HG02943 (cell line): ENCODE results near the gene MRPL21.
"Not testable (repeated sequence)": the region's sequence is repeated elsewhere in the genome, so short reads cannot be mapped to it uniquely, and the experiment has no call there.

Experiments used
- ATAC-seq: cut with Tn5 transposase; IDR thresholded peaks from one replicate; pipeline ENCODE4 v1.9.1; 2021; ENCODE audit warnings: mild to moderate bottlenecking, low read depth, moderate library complexity; ENCODE audit not compliant: unreplicated experiment

MRPL21 gene

DNA sequence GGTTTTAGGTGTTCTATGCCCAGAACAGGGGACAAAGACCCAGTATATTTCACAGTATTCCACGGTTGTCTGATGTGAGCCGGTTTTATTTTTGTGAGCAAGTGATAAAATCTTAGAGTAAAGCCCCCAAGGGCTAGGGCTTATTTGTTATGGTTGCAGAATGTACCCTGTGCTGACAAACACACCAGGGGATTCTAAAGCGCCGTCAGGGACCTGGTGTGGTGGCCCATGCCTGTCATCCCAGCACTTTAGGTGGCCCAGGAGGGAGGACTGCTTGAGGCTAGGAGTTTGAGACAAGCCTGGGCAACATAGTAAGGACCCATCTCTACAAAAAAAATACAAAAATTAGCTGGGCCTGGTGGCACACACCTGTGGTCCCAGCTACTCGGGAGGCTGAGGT is 22.8 kb downstream of the MRPL21 start:
- ATAC-seq, result no peak

DNA sequence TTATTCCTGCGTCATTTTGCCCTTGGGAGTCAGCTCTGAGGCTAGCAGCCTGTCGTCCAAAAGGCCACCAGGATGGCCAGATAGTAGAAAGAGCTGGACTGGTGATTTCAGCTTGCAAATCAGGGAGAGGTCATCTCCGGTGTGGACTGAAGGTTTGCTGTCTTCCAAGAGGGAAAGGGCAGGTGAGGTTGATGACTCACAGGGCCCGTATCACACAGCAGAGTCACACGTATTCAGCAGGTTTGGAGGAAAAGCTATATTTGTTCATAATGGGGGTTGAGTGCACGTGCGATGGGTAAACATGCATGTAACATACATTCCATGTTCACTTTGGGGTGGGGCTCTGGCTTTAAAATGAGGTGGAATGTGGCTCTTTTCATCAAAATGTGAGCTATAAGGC is 25.6 kb downstream of the MRPL21 start:
- ATAC-seq, result no peak

GRCh38 chr11:68872216-68873003 is 31.2 kb downstream of the MRPL21 start:
- no peak for ATAC-seq

DNA sequence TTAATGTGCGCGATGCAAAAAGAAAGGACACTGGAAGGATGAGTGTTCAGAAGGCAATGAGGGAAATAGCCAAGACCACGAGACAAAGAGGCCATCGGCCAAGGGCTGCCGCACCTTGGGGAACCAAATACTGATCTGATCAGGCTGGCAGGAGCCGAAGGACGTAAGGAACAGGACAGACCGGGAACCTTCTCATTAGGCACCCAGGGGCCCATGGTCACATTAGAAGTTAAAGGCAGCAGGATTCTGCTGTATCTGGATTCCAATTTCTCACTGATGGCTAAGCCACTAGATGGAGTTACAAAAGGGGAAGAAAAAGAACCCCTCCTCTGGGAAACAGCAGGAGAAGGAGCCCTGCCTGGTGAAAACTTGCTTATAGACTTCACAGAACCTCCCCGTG is 33.2 kb downstream of the MRPL21 start:
- ATAC-seq, result no peak

DNA sequence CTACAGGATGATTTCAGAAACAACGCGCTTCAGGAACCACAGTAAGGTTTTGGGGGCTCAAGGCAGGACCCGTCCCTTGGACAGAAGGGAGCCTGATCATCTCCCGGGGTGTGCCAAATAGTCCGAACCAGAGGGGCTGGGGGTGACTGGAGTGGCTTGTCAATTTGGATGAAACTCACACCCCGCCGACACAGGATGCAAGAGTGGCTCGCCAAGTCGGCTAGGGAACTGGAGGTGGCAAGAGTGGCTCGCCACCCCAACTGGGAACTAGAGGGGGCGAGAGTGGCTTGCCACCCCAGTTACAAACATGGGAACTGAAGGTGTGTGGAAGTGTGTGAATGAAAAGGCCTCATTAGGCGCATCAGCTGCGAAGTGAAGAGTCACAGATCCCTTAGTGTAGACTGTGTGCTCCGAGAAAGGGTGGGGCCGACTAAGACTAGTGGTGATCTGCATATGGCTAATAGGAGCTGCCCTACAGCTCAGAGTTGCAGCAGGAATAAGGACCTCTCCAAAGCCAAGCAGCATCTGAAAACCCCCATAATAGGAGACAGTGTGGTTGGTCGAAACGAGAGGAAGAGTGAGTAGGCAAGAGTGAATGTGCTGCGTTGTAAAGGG is 35.3 kb downstream of the MRPL21 start:
- ATAC-seq, result no peak

DNA sequence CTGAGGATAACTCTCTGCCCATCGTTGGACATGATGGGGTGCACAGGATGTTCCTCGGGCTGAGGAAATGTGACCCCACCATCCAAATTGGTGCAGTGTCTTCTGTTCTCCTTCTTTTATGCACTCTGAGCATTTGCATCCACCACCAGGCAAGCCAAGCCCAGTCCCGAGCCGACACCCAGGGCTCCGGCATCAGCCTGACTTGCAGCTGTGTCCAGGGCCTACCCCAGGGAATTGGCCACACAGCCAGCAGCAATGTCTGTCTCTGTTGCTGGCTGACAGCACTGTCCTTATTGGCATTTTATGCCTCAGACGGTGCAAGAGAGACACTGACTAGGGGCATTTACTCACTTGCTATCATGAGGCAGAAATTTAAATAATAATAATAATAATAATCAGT is 36.6 kb downstream of the MRPL21 start:
- ATAC-seq, result no peak

GRCh38 chr11:68865241-68865640 is 38.4 kb downstream of the MRPL21 start:
- ATAC-seq, result no peak

- no peak for ATAC-seq
Measured at GRCh38 chr11:68863553-68864265, 39.9 kb downstream of the MRPL21 start.

DNA sequence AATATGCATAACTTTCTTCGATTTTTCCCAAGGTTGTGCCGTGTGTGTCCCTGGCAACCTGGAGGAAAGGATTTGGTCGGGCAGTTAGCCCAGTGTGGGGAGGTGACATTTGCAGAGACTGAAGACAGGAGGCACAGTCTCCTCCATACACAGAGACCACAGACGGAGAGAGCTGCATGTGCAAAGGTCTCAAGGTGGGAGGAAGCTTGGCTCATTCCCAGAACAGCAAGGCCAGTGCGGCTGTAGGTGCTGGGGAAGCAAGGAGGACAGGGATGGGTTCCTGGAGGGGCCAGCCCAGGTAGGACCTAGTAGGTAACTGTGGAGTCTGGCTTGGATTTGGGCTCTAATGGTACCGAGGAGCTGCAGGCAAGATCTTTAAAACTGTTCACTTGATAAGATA is 41.2 kb downstream of the MRPL21 start:
- no peak for ATAC-seq

DNA sequence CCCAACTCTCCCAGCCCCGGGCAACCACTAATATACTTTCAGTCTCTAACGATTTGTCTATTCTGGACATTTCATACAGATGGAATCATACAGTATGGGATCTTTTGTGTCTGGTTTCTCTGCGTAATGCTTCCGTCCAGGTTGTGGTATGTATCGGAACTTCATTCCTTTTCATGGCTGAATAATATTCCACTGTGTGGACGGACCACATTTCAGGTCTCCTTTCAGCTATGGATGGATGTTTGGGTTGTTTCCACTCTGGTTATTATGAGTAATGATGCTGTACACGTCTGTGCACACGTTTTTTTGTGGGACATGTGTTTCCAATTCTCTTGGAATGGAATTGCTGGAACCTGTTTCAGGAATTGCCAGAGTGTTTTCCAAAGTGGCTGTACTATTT is 44.5 kb downstream of the MRPL21 start:
- no peak for ATAC-seq

- ATAC-seq, result no peak
Measured at GRCh38 chr11:68857037-68857586, 46.5 kb downstream of the MRPL21 start.

DNA sequence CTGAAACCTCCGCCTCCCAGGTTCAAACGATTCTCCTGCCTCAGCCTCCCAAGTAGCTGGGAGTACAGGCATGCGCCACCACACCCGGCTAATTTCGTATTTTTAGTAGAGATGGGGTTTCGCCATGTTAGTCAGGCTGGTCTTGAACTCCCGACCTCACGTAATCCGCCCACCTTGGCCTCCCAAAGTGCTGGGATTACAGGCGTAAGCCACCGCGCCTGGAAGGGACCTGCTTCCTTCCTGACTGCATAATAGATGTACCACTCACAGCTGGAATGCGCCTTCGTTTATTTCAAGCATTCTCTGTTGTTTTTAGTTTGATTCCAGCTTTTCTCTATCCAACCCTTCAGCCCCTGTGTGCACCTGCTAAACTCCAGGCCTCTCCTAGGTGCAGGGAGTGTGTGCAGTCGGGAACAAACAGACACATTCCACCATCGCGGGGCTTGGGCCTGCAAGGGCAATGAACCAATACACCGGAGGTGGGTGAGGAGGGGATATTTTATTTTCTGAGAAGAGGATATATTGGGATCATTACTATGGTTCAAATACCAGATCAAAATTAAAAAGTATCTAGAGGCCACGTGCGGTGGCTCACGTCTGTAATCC is 47.1 kb downstream of the MRPL21 start:
- not testable (repeated sequence) for ATAC-seq

DNA sequence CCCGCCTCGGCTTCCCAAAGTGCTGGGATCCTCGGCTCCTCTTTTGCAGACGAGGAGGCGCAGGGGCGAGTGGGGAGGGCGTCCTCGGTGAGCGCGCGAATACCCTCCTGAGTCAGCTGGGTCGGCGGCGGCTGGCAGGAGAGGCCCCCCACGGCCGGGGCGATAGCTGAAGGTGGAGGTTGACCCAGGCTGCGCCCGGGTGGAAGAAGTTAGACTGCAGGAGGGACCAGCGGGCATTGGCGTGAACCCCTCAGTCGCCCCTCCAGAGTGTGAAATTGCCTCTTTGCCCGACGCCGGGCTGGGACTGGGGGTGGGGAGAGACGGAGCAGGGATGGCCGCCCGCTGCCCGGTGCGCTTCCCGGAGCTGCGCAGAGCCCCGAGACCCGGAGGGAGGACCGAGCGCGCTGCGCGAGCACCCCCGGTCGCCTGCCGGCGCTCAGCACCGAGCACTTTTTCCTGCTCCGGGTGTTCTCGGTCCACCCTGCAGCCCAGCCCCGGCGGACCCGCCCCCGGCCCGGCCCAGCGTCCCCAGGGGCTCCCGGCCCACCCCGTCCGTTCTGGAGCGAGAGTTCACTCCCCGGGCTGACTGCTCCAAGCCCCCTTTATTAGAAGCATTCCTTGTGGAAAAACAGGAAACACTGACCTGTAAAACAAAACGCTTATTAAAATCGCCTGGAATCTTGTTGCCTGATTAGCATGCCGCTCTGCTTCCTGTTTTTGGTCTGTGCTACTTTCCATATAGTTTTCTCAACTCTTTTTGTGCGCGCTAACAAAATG is 48.2 kb downstream of the MRPL21 start:
- ATAC-seq, result no peak

DNA sequence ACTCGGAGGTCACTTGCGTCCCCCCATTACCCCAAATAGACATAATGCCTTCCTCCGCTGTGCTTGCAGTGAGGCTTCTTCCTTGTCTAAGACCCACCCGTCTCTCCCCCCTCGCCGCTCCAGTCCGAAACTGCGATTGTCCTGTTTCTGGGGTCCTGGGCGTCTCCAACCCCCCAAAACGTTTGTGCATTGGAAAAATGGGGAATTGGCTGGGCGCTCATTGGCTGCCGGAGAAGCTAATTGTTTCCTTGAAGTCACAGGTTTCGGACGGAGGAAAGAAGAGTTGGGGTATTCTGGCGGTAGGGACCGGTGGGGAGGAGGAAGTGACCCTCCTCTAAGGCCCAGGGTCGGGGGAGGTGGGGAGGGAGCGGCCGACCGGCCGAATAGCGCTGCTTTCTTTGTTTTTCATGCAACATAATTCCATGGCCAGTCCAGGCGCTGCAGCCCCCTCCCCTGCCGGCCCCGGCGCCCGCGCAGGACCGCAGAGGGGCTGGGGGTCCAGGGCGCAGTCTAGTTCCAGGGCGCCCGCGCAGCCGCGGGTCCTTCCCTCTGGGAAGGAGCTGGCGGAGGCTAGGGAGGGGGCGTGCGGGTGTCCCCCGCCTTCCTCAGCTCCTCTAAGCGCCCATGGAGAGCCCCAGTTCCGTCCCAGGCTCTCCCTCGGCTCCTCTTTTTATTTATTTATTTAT is 49.2 kb downstream of the MRPL21 start:
- no peak for ATAC-seq

DNA sequence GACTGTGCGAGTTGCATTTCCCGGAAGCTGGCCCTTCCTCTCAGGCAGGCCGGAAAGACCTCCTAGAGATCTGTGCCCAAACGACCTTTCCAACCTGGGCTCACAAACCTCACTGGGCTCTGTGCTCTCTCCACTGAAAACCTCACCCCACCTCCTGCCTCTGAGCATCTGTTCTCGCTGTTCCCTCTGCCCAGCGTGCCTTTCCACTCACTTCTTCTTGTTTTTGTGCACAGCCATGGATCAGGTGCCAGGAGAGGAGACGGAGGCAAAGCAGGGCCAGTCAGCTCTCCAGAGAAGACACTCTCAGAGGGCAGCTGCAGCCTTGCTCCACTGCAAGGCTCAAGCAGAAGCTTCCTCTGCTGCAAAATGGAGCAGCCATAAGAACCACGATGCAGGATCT is 51.0 kb downstream of the MRPL21 start:
- no peak for ATAC-seq

DNA sequence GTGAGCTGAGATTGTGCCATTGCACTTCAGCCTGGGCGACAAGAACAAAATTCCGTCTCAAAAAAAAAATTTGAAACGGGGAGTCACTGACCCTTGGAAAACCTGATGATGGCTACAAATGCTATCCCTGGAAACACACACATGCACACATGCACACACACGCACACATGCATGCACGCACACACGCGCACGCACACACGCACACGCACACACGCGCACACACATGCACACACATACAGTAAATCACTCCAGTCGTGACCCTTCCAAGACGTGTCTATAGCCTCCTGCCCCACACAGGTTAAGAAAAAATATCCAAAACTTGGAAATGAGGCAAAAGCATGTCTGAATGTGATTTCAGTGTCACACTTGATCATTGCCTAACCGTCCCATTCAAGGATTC is 55.2 kb downstream of the MRPL21 start:
- ATAC-seq, result no peak

GRCh38 chr11:68847395-68847794 is 56.2 kb downstream of the MRPL21 start:
- ATAC-seq, result no peak

DNA sequence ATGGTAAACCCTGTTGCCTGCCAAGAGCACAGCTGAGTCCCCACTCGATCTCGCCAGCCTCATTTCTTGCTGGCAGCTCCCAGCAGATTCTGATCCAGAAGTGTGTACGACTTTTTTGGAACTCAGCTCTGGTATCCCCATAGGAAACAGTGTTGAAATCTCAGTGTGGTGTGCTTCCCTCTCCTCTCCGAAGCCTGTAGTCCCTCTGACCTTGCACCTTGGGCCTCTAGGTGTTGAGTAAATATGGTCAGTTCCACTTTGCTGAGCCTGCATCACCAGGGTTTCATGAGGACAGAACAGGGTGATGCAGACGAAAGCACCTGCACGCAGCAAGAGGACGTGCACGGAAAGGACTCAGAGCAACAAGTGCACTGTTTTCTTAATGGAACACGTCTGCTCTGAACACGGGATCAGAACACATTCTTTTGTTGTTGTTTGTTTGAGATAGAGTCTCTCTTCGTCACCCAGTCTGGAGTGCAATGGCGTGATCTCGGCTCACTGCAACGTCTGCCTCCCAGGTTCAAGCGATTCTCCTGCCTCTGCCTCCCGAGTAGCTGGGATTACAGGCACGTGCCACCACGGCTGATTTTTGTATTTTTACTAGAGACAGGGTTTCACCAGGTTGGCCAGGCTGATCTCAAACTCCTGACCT is 58.2 kb downstream of the MRPL21 start:
- ATAC-seq, result no peak

DNA sequence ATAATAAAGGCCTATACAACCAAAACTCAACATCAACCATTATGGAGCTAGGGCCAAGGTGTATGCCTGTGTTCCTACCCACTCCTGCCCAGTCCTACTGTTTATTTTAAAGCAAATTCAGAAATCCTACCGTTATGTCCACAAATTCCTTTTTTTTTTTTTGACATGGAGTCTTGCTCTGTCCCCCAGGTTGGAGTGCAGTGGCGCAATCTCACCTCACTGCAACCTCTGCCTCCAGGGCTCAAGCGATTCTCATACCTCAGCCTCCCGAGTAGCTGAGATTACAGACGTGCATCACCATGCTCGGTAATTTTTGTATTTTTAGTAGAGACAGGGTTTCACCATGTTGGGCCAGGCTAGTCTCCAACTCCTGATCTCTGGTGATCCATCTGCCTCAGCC is 58.8 kb downstream of the MRPL21 start:
- no peak for ATAC-seq
